Gastrocnemius medialis (tissue), 4 donors: ENCODE data around the gene P2RX2. TPM values are rescaled to one million over a fixed set of nuclear protein-coding genes. Genes with fewer than 3 reads are reported as not detected.

ENCODE experiments used
- ATAC-seq, 2 donors: fragments of 150-250 bp; one replicate each; pipeline ENCODE4 v1.9.1; 2016
- DNase-seq, 2 donors: peaks; one replicate each; pipeline ENCODE4 v3.0.0-alpha.2; 2019
- H3K27ac ChIP-seq, 4 donors: fragments of 200-600 bp; sonication (generic); 1 replicate in 1 of 4; 2 replicates in 3 of 4; pipeline ENCODE4 v1.5.1; 2016 to 2018; ENCODE audit warnings: mild to moderate bottlenecking in 2 of 4, moderate library complexity in 1 of 4
- H3K27me3 ChIP-seq, 3 donors: fragments of 200-600 bp; sonication (generic) in 2 of 3; 1 replicate in 1 of 3; 2 replicates in 2 of 3; pipeline versions ENCODE4 v1.5.1 to v1.6.0; 2016 to 2019; ENCODE audit warnings: mild to moderate bottlenecking in 1 of 3, moderate library complexity in 1 of 3
- H3K36me3 ChIP-seq, 2 donors: fragments of 200-600 bp; sonication (generic) in 1 of 2; one replicate each; pipeline ENCODE4 v1.5.1; 2017 to 2018
- H3K4me1 ChIP-seq, 2 donors: fragments of 200-600 bp; sonication (generic) in 1 of 2; one replicate each; pipeline ENCODE4 v1.5.1; 2016 to 2017; ENCODE audit warnings: mild to moderate bottlenecking in 2 of 2
- H3K4me3 ChIP-seq, 4 donors: fragments of 200-600 bp; sonication (generic) in 3 of 4; 1 replicate in 1 of 4; 2 replicates in 3 of 4; pipeline ENCODE4 v1.5.1; 2016 to 2019; ENCODE audit warnings: mild to moderate bottlenecking in 2 of 4
- H3K9me3 ChIP-seq, 3 donors: fragments of 200-600 bp; sonication (generic) in 2 of 3; 1 replicate in 1 of 3; 2 replicates in 2 of 3; pipeline ENCODE4 v1.5.1; 2016 to 2019
- CTCF ChIP-seq, 5 experiments: fragments of 450-650 bp in 3 of 5; fragments of 200-600 bp in 2 of 5; sonication (generic) in 2 of 5; IDR thresholded peaks in 4 of 5; conservative IDR thresholded peaks in 1 of 5; 1 replicate in 4 of 5; 2 replicates in 1 of 5; pipeline ENCODE4 v1.5.1; 2016 to 2019; ENCODE audit warnings: antibody characterized with exemption in 5 of 5, mild to moderate bottlenecking in 3 of 5, moderate library complexity in 3 of 5
- POLR2A ChIP-seq, 2 donors: fragments of 450-650 bp; IDR thresholded peaks; one replicate each; pipeline ENCODE4 v1.6.1; 2017; ENCODE audit warnings: antibody characterized with exemption in 2 of 2, mild to moderate bottlenecking in 2 of 2, moderate library complexity in 2 of 2
- in situ Hi-C, 4 donors: fragments of 200-750 bp; cut with MboI; loops; one replicate each; pipeline versions ENCODE4 v1.15.0 to v1.8.0; 2017; ENCODE audit warnings: low sequenced_read_pairs in 4 of 4
- intact Hi-C: fragments of 100-400 bp; cut with DNase I; formaldehyde crosslinking; loops from one replicate; pipeline ENCODE4 v1.15.1; 2023; ENCODE audit warnings: low total_unique reads
- total RNA-seq, 4 donors: library from RNA; depleted of rRNA; stranded (reverse); fragments of >200 nt; gene quantifications; one replicate each; pipeline versions ENCODE4 v1.1.0 to v1.2.3, GENCODE V29; 2016

The P2RX2 gene
- total RNA-seq, 4 donors from 2014 or later = not detected

- H3K36me3 ChIP-seq = no peaks in the 10 kb centered on the region
- DNase-seq (no peak), ATAC-seq (no peak)
- no peak overlapping the region for H3K27ac ChIP-seq
- peaks cover 0 to 1% of the 10 kb centered on the region in 2 donors for H3K4me1 ChIP-seq
- intact Hi-C loops = no loop called here
- TF ChIP-seq CTCF (IDR thresholded peaks at IDR 0.05 in 4 of 5, conservative IDR thresholded peaks at IDR 0.05 in 1 of 5) = no peak
- TF ChIP-seq POLR2A (IDR thresholded peaks at IDR 0.05) = no peak
- peaks cover 48 to 88% (median 70%) of the 10 kb centered on the region in 3 donors for H3K27me3 ChIP-seq
- in situ Hi-C loops = loop anchor here in 1 of 4 donors (25.0 kb wide), 1 partner anchor 194 kb away; no protein-coding TSS in a partner anchor
- no peaks in the 10 kb centered on the region for H3K9me3 ChIP-seq
- H3K4me3 ChIP-seq = no peak overlapping the region
Measured at GRCh38 chr12:132605892-132606291, 12.7 kb upstream of the P2RX2 start.

- Histone ChIP-seq H3K27me3 (peaks cover 48 to 88% (median 74%) of the 10 kb centered on the region in 3 donors), H3K4me3 (no peak overlapping the region), H3K36me3 (no peaks in the 10 kb centered on the region), H3K4me1 (no peaks in the 10 kb centered on the region), H3K9me3 (no peaks in the 10 kb centered on the region), H3K27ac (no peak overlapping the region)
- DNase-seq (no peak), ATAC-seq (no peak)
- TF ChIP-seq POLR2A (IDR thresholded peaks at IDR 0.05) = no peak
- intact Hi-C loops (no loop called here), in situ Hi-C loops (loop anchor here in 1 of 4 donors (25.0 kb wide), 1 partner anchor 194 kb away; no protein-coding TSS in a partner anchor)
Measured at GRCh38 chr12:132606466-132606865, 12.1 kb upstream of the P2RX2 start.

GRCh38 chr12:132606927-132607326, 11.6 kb upstream of the P2RX2 start:
- TF ChIP-seq CTCF (IDR thresholded peaks at IDR 0.05 in 4 of 5, conservative IDR thresholded peaks at IDR 0.05 in 1 of 5) (no peak), POLR2A (IDR thresholded peaks at IDR 0.05) (no peak)
- no peaks in the 10 kb centered on the region for H3K36me3 ChIP-seq
- intact Hi-C loops (no loop called here), in situ Hi-C loops (loop anchor here in 1 of 4 donors (25.0 kb wide), 1 partner anchor 195 kb away; no protein-coding TSS in a partner anchor)
- no peak overlapping the region for H3K4me3 ChIP-seq
- ATAC-seq = no peak
- peaks cover 48 to 86% (median 74%) of the 10 kb centered on the region in 3 donors for H3K27me3 ChIP-seq
- DNase-seq = no peak
- no peaks in the 10 kb centered on the region for H3K4me1 ChIP-seq
- no peaks in the 10 kb centered on the region for H3K9me3 ChIP-seq
- no peak overlapping the region for H3K27ac ChIP-seq

- in situ Hi-C loops = loop anchor here in 1 of 4 donors (25.0 kb wide), 1 partner anchor 196 kb away; no protein-coding TSS in a partner anchor
- no peak for ATAC-seq
- Histone ChIP-seq H3K4me1 (no peaks in the 10 kb centered on the region), H3K9me3 (no peaks in the 10 kb centered on the region), H3K27ac (no peak overlapping the region), H3K36me3 (no peaks in the 10 kb centered on the region), H3K4me3 (no peak overlapping the region), H3K27me3 (peaks cover 44 to 80% (median 63%) of the 10 kb centered on the region in 3 donors)
- TF ChIP-seq POLR2A (IDR thresholded peaks at IDR 0.05) = no peak
- TF ChIP-seq CTCF (IDR thresholded peaks at IDR 0.05 in 4 of 5, conservative IDR thresholded peaks at IDR 0.05 in 1 of 5) = no peak
- intact Hi-C loops = no loop called here
- DNase-seq = no peak
Measured at GRCh38 chr12:132608231-132609171, 10.1 kb upstream of the P2RX2 start.
